COLO668 (cell line): ENCODE measurements around the gene EFHC2.

Experiments used
- DNase-seq: peaks from one replicate; lab custom pipeline; 2025; ENCODE audit not compliant: unreplicated experiment; lab: John Stamatoyannopoulos, UW

EFHC2 gene

GRCh38 chrX:44343412-44344141, at the start of gene EFHC2:
Gene EFHC2 (minus strand): TSS chrX:44343672. CDS start chrX:44343588, 84 bp downstream.
- no peak for DNase-seq

GRCh38 chrX:44392767-44393166, 49.3 kb upstream of the EFHC2 start:
- no peak for DNase-seq

GRCh38 chrX:44384688-44385338, 41.3 kb upstream of the EFHC2 start:
- no peak for DNase-seq

- no peak for DNase-seq
Measured at GRCh38 chrX:44382871-44383270, 39.4 kb upstream of the EFHC2 start.

- DNase-seq, result no peak
Measured at GRCh38 chrX:44352758-44353157, 9.3 kb upstream of the EFHC2 start.

GRCh38 chrX:44349561-44349960, 6.1 kb upstream of the EFHC2 start:
- DNase-seq, result no peak

- DNase-seq, result no peak
Measured at GRCh38 chrX:44344687-44345086, 1.2 kb upstream of the EFHC2 start.

- DNase-seq, result no peak
Measured at GRCh38 chrX:44344194-44344593, 722 bp upstream of the EFHC2 start.

- DNase-seq, result no peak
Measured at GRCh38 chrX:44342866-44343265, 606 bp downstream of the EFHC2 start.

- no peak for DNase-seq
Measured at GRCh38 chrX:44338361-44338760, 5.1 kb downstream of the EFHC2 start.

GRCh38 chrX:44332437-44332836, 11.0 kb downstream of the EFHC2 start:
- DNase-seq, result no peak

- DNase-seq, result no peak
Measured at GRCh38 chrX:44330227-44330626, 13.2 kb downstream of the EFHC2 start.

GRCh38 chrX:44319550-44319949, 23.9 kb downstream of the EFHC2 start:
- DNase-seq, result no peak

- DNase-seq, result no peak
Measured at GRCh38 chrX:44317181-44317580, 26.3 kb downstream of the EFHC2 start.

GRCh38 chrX:44314808-44315207, 28.7 kb downstream of the EFHC2 start:
- DNase-seq, result no peak

- no peak for DNase-seq
Measured at GRCh38 chrX:44314259-44314734, 29.2 kb downstream of the EFHC2 start.

GRCh38 chrX:44312421-44312820, 31.1 kb downstream of the EFHC2 start:
- DNase-seq, result no peak

GRCh38 chrX:44310227-44310626, 33.2 kb downstream of the EFHC2 start:
- DNase-seq, result no peak

- DNase-seq, result no peak
Measured at GRCh38 chrX:44308869-44309268, 34.6 kb downstream of the EFHC2 start.

- DNase-seq, result no peak
Measured at GRCh38 chrX:44306356-44306755, 37.1 kb downstream of the EFHC2 start.

- no peak for DNase-seq
Measured at GRCh38 chrX:44305921-44306320, 37.6 kb downstream of the EFHC2 start.

GRCh38 chrX:44303119-44303518, 40.4 kb downstream of the EFHC2 start:
- DNase-seq, result no peak

- DNase-seq, result no peak
Measured at GRCh38 chrX:44299177-44299576, 44.3 kb downstream of the EFHC2 start.
